Loucy (cell line): ENCODE results near the gene ARSG.

Experiments used
- EZH2phosphoT487 ChIP-seq: fragments of 200-600 bp; IDR thresholded peaks from 2 replicates; pipeline ENCODE4 v1.6.1; 2018; ENCODE audit warnings: antibody characterized with exemption, mild to moderate bottlenecking, moderate library complexity, borderline replicate concordance
- TF ChIP-seq, protein P1 (sequence below): fragments of 200-600 bp; sonication (generic); conservative IDR thresholded peaks from 2 replicates; pipeline ENCODE4 v1.5.1; 2014; ENCODE audit warnings: mild to moderate bottlenecking, antibody characterized with exemption, low read length

- TF ChIP-seq, protein P1, sequence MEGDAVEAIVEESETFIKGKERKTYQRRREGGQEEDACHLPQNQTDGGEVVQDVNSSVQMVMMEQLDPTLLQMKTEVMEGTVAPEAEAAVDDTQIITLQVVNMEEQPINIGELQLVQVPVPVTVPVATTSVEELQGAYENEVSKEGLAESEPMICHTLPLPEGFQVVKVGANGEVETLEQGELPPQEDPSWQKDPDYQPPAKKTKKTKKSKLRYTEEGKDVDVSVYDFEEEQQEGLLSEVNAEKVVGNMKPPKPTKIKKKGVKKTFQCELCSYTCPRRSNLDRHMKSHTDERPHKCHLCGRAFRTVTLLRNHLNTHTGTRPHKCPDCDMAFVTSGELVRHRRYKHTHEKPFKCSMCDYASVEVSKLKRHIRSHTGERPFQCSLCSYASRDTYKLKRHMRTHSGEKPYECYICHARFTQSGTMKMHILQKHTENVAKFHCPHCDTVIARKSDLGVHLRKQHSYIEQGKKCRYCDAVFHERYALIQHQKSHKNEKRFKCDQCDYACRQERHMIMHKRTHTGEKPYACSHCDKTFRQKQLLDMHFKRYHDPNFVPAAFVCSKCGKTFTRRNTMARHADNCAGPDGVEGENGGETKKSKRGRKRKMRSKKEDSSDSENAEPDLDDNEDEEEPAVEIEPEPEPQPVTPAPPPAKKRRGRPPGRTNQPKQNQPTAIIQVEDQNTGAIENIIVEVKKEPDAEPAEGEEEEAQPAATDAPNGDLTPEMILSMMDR: no peak
- no peak for TF ChIP-seq EZH2phosphoT487
Observed at GRCh38 chr17:68375566-68375965, 84.3 kb downstream of the ARSG start.
